NB4 (cell line): ENCODE results near the gene RAB43.

Experiments
- POLR2A ChIP-seq: IDR thresholded peaks from 2 replicates; pipeline ENCODE4 v1.6.1; 2011; ENCODE audit warnings: mild to moderate bottlenecking; ENCODE audit not compliant: insufficient read length; ENCODE audit errors: extremely low read depth
- TF ChIP-seq, protein P1 (sequence below): IDR thresholded peaks from one replicate; pipeline ENCODE4 v1.5.1; 2012; ENCODE audit warnings: low read depth, low read length
- TF ChIP-seq, protein P2 (sequence below): IDR thresholded peaks from 2 replicates; pipeline ENCODE4 v1.6.1; 2011; ENCODE audit warnings: low read depth, low read length

DNA sequence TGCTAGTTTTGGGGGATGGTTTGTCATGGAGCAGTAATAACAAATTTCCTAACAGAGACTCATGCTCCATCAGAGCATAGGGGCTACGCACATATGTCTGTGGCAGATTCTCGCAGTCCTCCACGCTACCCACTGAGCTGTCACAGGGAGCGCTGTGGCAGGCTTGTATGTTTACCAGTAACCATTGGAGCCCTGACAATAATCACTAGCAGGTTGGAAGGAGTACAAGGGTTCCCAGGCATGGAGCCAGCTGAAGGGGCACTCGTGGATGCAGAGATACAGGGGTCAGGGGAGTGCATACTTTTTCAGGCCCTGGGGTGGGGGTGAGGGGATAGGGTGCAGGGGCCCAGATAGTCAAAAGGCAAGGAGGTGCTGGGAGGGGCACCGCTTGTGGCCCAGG is 68.9 kb downstream of the RAB43 start:
- TF ChIP-seq, protein P1, sequence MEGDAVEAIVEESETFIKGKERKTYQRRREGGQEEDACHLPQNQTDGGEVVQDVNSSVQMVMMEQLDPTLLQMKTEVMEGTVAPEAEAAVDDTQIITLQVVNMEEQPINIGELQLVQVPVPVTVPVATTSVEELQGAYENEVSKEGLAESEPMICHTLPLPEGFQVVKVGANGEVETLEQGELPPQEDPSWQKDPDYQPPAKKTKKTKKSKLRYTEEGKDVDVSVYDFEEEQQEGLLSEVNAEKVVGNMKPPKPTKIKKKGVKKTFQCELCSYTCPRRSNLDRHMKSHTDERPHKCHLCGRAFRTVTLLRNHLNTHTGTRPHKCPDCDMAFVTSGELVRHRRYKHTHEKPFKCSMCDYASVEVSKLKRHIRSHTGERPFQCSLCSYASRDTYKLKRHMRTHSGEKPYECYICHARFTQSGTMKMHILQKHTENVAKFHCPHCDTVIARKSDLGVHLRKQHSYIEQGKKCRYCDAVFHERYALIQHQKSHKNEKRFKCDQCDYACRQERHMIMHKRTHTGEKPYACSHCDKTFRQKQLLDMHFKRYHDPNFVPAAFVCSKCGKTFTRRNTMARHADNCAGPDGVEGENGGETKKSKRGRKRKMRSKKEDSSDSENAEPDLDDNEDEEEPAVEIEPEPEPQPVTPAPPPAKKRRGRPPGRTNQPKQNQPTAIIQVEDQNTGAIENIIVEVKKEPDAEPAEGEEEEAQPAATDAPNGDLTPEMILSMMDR = no peak
- no peak for TF ChIP-seq POLR2A
- TF ChIP-seq, protein P2, sequence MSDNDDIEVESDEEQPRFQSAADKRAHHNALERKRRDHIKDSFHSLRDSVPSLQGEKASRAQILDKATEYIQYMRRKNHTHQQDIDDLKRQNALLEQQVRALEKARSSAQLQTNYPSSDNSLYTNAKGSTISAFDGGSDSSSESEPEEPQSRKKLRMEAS = no peak
